PC-3 (cell line): ENCODE results near the gene SLC1A3.

ENCODE experiments used
- CTCF ChIP-seq: fragments of 300-600 bp; sonication (generic); conservative IDR thresholded peaks from 2 replicates; pipeline ENCODE4 v1.5.1; 2017; ENCODE audit warnings: antibody characterized with exemption, low read depth, mild to moderate bottlenecking, low read length
- EZH2 ChIP-seq: fragments of 300-600 bp; sonication (generic); IDR thresholded peaks from one replicate; pipeline ENCODE4 v1.6.1; 2017; ENCODE audit warnings: antibody characterized with exemption, mild to moderate bottlenecking, low read length; ENCODE audit not compliant: unreplicated experiment
- EZH2phosphoT487 ChIP-seq: fragments of 300-600 bp; sonication (generic); IDR thresholded peaks from 2 replicates; pipeline ENCODE4 v1.6.1; 2018; ENCODE audit warnings: mild to moderate bottlenecking, antibody characterized with exemption, low read length, borderline replicate concordance

DNA sequence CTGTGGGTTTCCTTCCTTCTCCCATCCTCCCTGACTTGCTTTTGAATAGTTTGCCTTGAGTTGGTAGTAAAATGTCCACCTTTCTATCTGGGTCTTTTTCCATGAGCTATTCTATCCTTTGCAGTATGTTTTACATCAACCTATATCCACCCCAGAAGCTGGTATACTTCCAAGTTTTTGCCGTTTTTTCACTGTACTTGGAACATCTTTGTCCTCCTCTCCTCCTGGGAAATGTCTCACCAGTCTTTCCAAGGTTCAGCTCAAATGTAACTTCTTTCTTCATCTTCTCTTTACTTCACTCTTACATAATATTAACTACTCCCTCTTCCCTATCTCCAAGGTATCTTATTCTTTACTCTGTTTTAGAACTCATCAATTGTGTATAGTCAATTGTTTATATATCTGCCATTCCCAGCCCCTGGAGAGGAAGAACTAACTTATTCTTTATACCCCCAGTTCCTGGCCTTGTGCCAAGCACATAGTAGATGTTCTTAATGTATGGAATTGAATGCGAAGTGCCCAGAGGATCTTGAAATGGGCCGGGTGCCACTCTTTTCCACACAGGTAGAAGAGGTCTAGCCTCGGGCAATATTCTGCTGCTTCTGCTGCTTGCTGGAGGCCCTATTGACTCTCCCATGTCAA, 34.9 kb upstream of the SLC1A3 start:
- no peak for TF ChIP-seq CTCF
- TF ChIP-seq EZH2phosphoT487, result no peak
- TF ChIP-seq EZH2, result no peak
